Measurements from ENCODE around the gene CYP27C1.
"Not testable (repeated sequence)": the region's sequence is repeated elsewhere in the genome, so short reads cannot be mapped to it uniquely, and the experiment has no call there.

The CYP27C1 gene

DNA sequence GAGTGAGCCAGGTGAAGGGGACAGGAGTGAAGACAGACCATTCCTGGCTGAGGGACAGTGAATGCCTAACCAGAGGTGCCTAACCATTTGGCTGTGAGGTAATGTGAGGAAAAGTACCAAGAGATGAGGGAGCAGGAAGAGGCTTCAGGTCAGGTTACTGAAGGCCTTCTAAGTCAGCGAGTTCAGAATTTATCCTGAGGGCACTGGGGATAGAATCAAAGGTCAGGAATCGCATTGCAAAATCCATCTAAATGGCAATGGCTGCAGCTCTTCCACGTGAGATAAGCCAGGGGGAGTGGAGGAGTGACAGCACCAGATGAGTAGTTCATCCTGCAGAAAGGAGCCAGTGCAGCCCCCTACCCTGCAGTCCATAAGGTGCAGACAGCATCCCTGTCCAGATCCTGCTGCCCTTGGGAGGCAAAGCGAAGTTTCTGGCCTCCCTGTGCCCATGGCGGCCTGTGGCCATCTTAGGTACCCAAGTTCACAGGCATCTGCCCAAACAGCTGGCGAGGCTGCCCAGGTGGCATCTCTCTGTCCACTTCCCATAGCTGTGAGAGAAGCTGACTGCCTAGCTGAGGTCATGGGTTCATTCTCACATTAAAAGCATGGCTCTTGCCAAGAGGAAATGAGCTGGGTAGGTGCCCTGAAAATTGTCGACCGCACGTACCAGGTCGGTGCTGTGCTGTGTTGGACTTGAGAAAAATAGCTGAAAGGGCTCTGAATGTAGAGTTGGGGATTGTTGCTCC, 49.5 kb downstream of the CYP27C1 start:
- no peak for DNase-seq (ENCODE audit: low read depth in 2 of 2)

- DNase-seq (ENCODE audit: low read depth in 2 of 2) = no peak
Measured at GRCh38 chr2:127170021-127170420, 50.1 kb downstream of the CYP27C1 start.

- DNase-seq (ENCODE audit: low read depth in 2 of 2) = no peak
Measured at GRCh38 chr2:127169066-127169660, 50.9 kb downstream of the CYP27C1 start.

- no peak for DNase-seq (ENCODE audit: low read depth in 2 of 2)
Measured at GRCh38 chr2:127166231-127166860, 53.8 kb downstream of the CYP27C1 start.

DNA sequence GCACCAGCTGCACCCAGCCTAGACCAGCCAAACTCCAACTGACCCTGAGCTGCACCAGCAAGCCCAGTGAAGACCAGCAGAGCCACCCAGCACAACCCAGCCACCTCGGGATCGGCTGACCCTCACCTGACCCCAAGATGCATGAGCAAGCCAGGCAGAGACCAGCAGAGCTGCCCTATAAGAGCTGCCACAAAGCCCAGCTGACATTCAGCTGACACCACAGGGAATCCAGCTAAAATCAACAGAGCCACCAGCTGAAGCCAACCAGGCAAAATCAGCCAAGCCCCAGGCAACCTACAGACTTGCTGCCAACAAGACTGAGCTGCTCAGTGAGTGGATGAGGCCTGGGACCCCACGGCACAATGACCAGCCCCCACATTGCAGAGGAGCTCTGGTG, 54.6 kb downstream of the CYP27C1 start:
- no peak for DNase-seq (ENCODE audit: low read depth in 2 of 2)

- DNase-seq (ENCODE audit: low read depth in 2 of 2) = no peak
Measured at GRCh38 chr2:127164761-127165538, 55.1 kb downstream of the CYP27C1 start.

- no peak for DNase-seq (ENCODE audit: low read depth in 2 of 2)
Measured at GRCh38 chr2:127163921-127164320, 56.2 kb downstream of the CYP27C1 start.

GRCh38 chr2:127163090-127163406, 57.1 kb downstream of the CYP27C1 start:
- not testable (repeated sequence) for DNase-seq (ENCODE audit: low read depth in 2 of 2)

DNA sequence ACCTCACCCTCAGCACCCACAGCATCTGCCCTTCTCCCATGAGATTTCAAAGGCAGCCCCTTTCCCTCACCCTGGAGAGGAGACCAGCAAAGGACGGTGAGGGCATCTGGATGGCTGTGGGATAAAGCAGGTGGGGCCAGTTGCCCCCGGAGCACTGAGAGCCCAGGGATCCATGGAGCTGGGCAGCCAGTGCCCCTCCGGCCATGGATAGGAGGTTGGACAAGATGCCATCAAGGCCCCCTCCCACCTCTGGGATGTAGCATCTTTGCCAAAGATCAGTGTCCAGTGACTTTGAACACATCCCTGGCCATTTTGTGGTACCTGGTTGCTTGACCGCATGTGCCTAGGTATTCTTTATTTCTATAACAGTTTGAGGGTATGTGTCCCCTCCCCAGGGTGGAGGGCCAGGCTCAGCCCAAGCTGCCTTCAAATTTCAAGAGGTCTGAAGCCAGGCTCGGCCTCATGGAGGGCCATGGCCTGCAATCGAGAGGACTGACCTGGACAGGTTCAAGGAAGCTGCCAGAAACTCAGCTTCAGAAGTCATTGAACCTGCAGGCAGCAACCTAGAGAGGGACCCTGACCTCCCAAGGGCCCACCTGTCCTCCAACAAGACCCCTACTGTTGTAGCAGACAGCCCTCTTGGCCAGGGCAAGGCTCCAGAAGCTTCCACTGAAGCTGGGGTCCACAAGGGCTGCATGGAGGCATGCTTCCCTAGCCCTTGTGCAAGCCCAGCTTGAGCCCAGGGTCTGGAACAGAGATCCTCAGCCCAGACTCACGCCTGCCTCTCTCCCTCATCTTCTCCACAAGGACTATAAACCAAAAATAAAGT, 57.6 kb downstream of the CYP27C1 start:
- DNase-seq (ENCODE audit: low read depth in 2 of 2) = no peak

DNA sequence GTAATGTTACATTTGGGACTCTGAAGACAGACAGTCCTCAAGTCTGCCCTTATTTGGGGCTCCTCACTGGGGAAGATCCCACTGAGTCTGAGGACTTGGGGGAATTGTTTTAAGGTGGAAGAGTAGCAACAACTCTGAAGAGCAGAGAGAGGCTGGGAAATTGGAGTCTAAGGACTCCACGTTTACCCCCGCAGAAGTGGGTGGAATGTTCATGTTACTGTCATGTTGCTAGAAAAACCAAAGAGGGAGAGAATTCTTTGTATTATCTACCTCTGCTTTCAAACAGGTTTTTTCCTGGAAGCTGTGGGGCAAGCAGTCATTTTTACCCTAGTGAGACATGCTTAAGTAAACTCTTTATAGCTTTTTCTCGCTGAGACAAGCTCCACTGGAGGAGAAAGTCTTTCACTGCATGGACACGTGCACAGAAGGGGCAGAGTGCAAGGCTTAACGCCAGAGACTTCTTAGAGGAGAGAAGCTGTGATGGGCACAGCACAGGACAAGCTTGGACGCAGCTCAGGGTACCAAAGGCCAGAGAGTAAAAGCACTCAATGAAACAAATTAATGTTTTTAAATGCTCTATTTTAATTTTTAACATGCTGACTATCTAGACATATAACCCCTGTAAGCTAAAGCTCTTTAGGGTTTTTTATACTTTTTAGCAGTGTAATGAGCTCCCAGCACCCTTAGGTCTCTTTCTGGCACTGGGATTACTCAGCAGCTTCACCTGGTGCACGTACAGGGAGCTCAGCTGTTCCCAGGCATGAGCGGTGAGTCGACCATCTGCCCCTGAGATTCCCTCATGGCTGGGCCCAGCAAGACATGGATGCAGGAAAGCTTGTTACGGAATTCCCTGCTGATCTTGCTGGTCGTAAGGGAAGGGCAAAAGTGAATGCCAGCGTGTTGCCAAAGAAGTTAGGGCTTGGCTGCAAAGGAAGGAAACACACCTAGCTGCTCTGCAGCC, 58.6 kb downstream of the CYP27C1 start:
- DNase-seq (ENCODE audit: low read depth in 2 of 2) = no peak

- DNase-seq (ENCODE audit: low read depth in 2 of 2) = no peak
Measured at GRCh38 chr2:127160676-127161075, 59.4 kb downstream of the CYP27C1 start.

GRCh38 chr2:127159543-127159942, 60.6 kb downstream of the CYP27C1 start:
- no peak for DNase-seq (ENCODE audit: low read depth in 2 of 2)

DNA sequence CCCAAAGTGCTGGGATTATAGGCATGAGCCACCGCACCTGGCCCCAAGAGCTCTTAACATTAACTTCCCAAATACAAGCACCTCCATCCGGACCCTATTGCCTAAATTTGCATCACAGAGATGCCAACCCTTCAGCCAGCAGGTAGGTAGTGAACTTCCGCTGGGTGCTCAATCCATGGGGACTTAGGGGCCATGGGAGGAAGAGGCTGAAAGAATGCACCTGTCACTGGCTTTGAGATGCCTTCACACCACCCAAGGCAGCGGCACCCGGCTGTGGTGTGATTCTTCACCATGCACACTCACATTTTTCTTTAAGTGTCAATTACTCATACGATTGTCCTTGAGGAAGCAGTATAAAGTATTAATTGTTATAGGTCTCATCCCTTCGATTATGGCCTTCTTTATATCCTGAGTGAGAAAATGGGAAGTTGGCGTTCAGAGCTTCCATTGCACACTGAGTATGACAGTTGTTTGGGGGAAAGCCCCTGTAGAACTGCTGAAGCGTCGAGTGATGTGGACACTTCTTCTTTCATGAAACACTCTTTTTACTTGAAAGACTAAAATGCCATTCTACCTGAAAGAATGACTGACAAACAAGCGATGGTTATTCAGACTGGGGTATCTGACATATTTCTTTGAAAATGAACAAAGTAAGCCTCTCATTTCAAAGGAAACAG, 61.3 kb downstream of the CYP27C1 start:
- no peak for DNase-seq (ENCODE audit: low read depth in 2 of 2)

DNA sequence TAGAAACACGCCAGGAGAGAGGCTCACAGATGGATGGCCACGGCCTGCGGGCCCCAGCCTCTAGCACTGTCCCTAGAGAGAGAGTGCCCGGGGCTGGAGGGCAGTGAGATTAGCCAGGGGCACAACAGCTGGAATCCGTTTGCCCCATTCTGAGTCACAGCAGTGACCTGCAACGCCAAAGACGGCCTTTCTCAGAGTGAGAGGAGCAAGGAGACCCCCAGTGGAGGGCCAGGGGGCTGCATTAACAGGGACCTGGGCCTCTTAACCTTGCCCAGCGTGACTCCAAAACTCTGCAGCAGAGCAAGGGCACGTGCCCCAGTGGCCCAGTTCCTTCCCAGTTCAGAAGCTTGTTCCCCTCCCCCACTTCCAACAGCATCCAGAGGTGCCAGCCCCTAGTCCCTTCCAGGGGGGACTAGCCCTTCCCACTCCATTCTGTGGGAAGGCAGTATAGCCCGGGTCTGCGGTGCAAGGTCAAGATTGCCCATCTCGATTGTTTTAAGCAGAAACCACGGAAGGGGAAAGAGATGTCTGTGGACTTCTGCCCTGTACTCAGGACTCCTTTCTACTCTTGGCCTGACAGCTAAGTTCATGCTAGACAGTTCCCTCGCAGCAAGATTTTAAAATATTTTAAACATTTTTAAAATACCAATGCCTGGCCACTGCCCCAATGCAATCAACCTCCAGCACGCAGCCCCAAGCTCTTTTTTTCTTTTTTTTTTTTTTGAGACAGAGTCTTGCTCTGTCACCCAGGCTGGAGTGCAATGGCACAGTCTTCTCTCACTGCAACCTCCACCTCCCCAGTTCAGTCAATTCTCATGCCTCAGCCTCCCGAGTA, 62.2 kb downstream of the CYP27C1 start:
- no peak for DNase-seq (ENCODE audit: low read depth in 2 of 2)

GRCh38 chr2:127157114-127157513, 63.0 kb downstream of the CYP27C1 start:
- no peak for DNase-seq (ENCODE audit: low read depth in 2 of 2)

GRCh38 chr2:127155947-127156346, 64.2 kb downstream of the CYP27C1 start:
- no peak for DNase-seq (ENCODE audit: low read depth in 2 of 2)

- DNase-seq (ENCODE audit: low read depth in 2 of 2) = no peak
Measured at GRCh38 chr2:127155028-127155581, 65.0 kb downstream of the CYP27C1 start.

GRCh38 chr2:127154396-127154795, 65.7 kb downstream of the CYP27C1 start:
- no peak for DNase-seq (ENCODE audit: low read depth in 2 of 2)

GRCh38 chr2:127153691-127154158, 66.4 kb downstream of the CYP27C1 start:
- DNase-seq (ENCODE audit: low read depth in 2 of 2) = no peak

Measured in stimulated activated CD8-positive, alpha-beta memory T cell treated with anti-CD3 and anti-CD28 coated beads, Interleukin-7, amount 100 ng/mL, for 4 hours (primary cell).